HG02943 (cell line): ENCODE results near the gene TPBGL.

Experiments used
- ATAC-seq: cut with Tn5 transposase; IDR thresholded peaks from one replicate; pipeline ENCODE4 v1.9.1; 2021; ENCODE audit warnings: mild to moderate bottlenecking, low read depth, moderate library complexity; ENCODE audit not compliant: unreplicated experiment

Gene TPBGL

DNA sequence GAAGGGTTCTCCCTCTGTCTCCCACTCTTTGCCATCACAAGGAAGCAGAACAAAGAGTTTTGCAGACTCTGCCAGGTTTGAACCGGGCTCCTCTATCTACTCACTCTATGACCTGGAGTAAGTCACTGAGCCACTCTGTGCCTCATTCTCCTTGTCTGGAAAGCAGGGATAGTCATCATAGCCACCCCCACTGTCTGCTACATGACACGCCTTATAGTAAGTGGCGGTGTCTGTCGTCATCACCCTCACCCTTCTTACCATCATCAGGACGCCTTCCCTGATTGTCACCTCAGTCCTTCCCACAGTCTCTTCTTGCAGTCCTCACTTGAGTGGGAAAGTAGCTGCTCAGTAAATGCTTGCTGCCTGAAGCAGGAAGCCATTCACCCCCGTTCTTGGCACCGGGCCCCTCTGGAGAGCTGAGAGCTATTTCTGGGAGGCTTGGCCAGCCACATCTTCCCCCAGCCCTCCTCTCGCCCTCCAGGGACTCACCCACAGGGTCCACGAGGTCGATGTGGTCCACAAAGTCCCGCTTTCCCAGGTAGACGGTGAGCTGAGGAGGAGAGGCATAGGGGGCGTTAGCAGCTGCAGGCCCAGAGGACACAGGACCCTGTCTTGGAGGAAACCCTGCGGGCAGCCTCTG is 46.4 kb downstream of the TPBGL start:
- no peak for ATAC-seq

DNA sequence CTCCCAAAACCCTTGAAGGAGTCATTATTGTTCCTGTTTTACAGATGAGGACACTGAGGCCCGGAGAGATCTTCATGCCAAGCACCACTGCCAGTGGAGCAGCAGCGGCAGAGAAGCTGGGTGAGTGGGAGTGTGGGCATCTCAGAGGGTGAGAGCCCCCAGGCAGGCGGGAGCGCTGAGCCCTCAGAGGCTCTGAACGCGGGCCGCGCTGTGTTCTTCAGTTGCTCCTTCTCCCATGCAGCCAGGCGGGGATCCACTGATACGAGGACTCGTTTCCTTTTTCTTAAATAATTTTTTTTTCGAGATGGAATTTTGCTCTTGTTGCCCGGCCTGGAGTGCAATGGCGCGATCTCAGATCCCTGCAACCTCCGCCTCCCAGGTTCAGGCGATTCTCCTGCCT is 47.0 kb downstream of the TPBGL start:
- ATAC-seq = no peak

DNA sequence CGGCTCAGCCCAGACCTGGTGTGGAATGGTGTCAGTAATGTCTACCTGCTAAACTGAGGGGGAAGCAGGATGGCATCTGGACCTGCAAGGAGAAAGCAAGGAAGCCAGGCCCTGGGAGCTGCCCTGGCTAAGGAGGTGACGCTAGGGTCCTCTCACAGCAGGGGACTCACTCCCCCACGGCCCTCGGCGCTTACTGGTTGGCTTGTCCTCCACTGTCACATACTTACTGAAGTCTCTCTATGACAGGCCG is 48.9 kb downstream of the TPBGL start:
- ATAC-seq = no peak

DNA sequence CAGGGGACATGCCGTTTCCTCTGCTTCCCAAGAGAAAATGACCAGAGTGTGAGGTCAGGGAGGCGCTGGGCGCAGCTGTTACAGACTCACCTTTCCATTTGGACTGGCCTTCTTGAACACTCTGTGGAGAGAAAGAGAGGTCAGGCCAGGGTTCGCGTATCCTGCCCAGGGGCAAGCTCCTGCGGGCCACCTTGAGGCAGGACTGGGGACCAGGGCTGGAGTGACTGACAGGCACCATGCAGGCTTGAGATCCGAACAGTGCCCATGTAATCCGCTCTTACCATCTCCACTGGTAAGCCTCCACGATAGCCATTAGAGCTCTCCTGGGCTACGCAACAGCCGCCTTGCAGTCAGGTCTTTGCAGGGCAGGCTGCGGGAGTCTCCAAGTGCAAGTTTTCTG is 49.3 kb downstream of the TPBGL start:
- ATAC-seq = no peak

DNA sequence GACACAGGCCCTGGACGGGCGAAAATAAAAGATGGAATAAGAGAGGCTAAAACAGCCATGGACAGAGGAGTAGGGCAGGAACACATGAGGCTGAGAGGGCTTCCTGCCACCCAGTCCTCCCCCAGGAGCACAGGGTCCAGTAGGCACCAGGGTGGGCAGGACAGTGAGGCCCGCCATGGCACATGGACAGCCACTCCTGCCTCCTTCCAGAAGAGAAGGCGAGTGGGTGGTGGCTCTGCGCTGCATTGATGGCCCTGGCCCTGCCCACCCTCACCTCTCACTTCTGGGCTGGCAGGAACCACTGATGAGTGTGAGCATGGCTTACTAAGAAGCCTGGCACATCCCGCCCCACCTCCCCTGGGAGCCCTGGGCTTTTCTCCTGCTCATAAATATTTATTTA is 51.2 kb downstream of the TPBGL start:
- ATAC-seq = no peak

DNA sequence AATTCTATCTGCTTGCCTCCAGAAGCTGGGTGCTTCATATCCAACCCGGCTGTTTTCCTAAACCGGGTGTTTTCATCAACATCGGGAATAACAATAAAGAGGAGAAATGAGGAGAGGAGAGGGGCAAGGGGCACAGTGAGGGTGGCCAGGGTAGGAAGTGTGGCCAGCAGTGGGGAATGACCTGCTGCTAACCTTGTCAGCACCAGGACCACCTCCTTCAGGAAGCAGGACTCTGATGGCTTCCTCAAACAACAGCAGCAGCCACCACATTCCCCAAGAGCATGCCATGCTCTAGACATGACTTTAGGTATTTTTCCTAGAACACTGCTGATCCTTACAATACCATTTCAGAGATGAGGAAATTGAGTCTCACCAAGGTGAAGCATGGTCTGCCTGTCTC is 52.4 kb downstream of the TPBGL start:
- no peak for ATAC-seq
